OCI-LY7 (cell line): ENCODE measurements around the gene ZBTB11. TPM values are rescaled to one million over a fixed set of nuclear protein-coding genes. Genes with fewer than 3 reads are reported as not detected.

ENCODE experiments used
- Bru-seq: library from RNA; stranded (reverse); fragments of 400-500 nt; gene quantifications from one replicate; lab custom pipeline; 2021; lab: Mats Ljungman, UMichigan
- BruChase-seq, 2 experiments: library from RNA; stranded (reverse); fragments of 400-500 nt; gene quantifications; one replicate each; lab custom pipeline; 2021; lab: Mats Ljungman, UMichigan
- BruUV-seq: library from RNA; stranded (reverse); fragments of 400-500 nt; replicated peaks from 2 replicates; lab custom pipeline; 2021; lab: Mats Ljungman, UMichigan
- CTCF ChIA-PET: fragments of 300-600 bp; sonication (Branson Sonifier 250); formaldehyde crosslinking; loops from one replicate; lab custom pipeline; 2022; ENCODE audit warnings: antibody characterized with exemption; ENCODE audit not compliant: unreplicated experiment; lab: Charles Lee
- POLR2A ChIA-PET: fragments of 300-600 bp; sonication (Branson Sonifier 250); formaldehyde crosslinking; loops from one replicate; lab custom pipeline; 2022; ENCODE audit warnings: antibody characterized with exemption; lab: Charles Lee
- DNase-seq: peaks from one replicate; pipeline ENCODE4 v3.0.0-alpha.2; 2015; ENCODE audit warnings: low spot score
- H2AFZ ChIP-seq: fragments of 200-600 bp; sonication (generic), shearing (Covaris generic); 2 replicates; pipeline ENCODE4 v1.6.1; 2014; ENCODE audit warnings: mild to moderate bottlenecking, antibody characterized with exemption, low read length, moderate library complexity
- H3K27ac ChIP-seq: fragments of 200-600 bp; sonication (generic); 2 replicates; pipeline ENCODE4 v1.5.1; 2014; ENCODE audit warnings: mixed run types, low read depth, mild to moderate bottlenecking, moderate library complexity, low read length, inconsistent platforms; ENCODE audit not compliant: poor library complexity, severe bottlenecking
- H3K36me3 ChIP-seq: fragments of 200-600 bp; sonication (generic); 2 replicates; pipeline ENCODE4 v1.6.1; 2014; ENCODE audit warnings: mild to moderate bottlenecking, antibody characterized with exemption, low read length, moderate library complexity, mixed read lengths; ENCODE audit not compliant: insufficient read depth
- H3K4me1 ChIP-seq: fragments of 200-600 bp; sonication (generic); 2 replicates; pipeline ENCODE4 v1.5.1; 2014; ENCODE audit warnings: mild to moderate bottlenecking, low read length; ENCODE audit not compliant: insufficient read depth, poor library complexity, severe bottlenecking
- H3K4me2 ChIP-seq: fragments of 200-600 bp; sonication (generic); 2 replicates; pipeline ENCODE4 v1.6.1; 2014; ENCODE audit warnings: mild to moderate bottlenecking, low read length
- H3K4me3 ChIP-seq: fragments of 200-600 bp; sonication (generic); 2 replicates; pipeline ENCODE4 v1.5.1; 2014; ENCODE audit warnings: mild to moderate bottlenecking, low read depth, low read length; ENCODE audit not compliant: poor library complexity, severe bottlenecking
- H3K79me2 ChIP-seq: fragments of 200-600 bp; sonication (generic); 2 replicates; pipeline ENCODE4 v1.6.1; 2016; ENCODE audit warnings: low read depth, mild to moderate bottlenecking, low read length, moderate library complexity, mixed read lengths; ENCODE audit not compliant: insufficient read depth
- H3K9me2 ChIP-seq: fragments of 200-600 bp; sonication (generic); 2 replicates; pipeline ENCODE4 v1.6.1; 2016; ENCODE audit warnings: mild to moderate bottlenecking, low read length, mixed read lengths; ENCODE audit not compliant: insufficient read depth
- H3K9me3 ChIP-seq: fragments of 200-600 bp; sonication (generic); 2 replicates; pipeline ENCODE4 v1.6.1; 2014; ENCODE audit warnings: mild to moderate bottlenecking, mixed run types, low read length, mixed read lengths
- H4K20me1 ChIP-seq: fragments of 200-600 bp; sonication (generic); 2 replicates; pipeline ENCODE4 v1.6.1; 2014; ENCODE audit warnings: mild to moderate bottlenecking, antibody characterized with exemption, low read length, moderate library complexity, mixed read lengths; ENCODE audit not compliant: insufficient read depth
- EZH2phosphoT487 ChIP-seq: fragments of 200-600 bp; sonication (generic); IDR thresholded peaks from 2 replicates; pipeline ENCODE4 v1.6.1; 2018; ENCODE audit warnings: low read depth, borderline replicate concordance, mild to moderate bottlenecking, mixed run types, antibody characterized with exemption, low read length, moderate library complexity, mixed read lengths
- intact Hi-C: fragments of 100-400 bp; cut with micrococcal nuclease; formaldehyde crosslinking; loops from one replicate; pipeline ENCODE4 v1.10.0; 2022; ENCODE audit not compliant: unreplicated experiment
- long read RNA-seq: library from polyadenylated mRNA; stranded (forward); transcript quantifications from one replicate; pipeline ENCODE4 v2.0.0, GENCODE V29; 2022
- total RNA-seq, 2 experiments: library from RNA; depleted of rRNA in 1 of 2; stranded (reverse); fragments of >200 nt in 1 of 2; shearing (Covaris generic) in 1 of 2; gene quantifications; 2 replicates each; pipeline ENCODE4 v1.2.3, GENCODE V29; 2014 to 2022
- TF ChIP-seq, protein P1 (sequence below): fragments of 200-600 bp; sonication (generic); conservative IDR thresholded peaks from 2 replicates; pipeline ENCODE4 v1.5.1; 2014; ENCODE audit warnings: mild to moderate bottlenecking, antibody characterized with exemption, low read length, moderate library complexity, mixed read lengths

Gene ZBTB11, protein sequence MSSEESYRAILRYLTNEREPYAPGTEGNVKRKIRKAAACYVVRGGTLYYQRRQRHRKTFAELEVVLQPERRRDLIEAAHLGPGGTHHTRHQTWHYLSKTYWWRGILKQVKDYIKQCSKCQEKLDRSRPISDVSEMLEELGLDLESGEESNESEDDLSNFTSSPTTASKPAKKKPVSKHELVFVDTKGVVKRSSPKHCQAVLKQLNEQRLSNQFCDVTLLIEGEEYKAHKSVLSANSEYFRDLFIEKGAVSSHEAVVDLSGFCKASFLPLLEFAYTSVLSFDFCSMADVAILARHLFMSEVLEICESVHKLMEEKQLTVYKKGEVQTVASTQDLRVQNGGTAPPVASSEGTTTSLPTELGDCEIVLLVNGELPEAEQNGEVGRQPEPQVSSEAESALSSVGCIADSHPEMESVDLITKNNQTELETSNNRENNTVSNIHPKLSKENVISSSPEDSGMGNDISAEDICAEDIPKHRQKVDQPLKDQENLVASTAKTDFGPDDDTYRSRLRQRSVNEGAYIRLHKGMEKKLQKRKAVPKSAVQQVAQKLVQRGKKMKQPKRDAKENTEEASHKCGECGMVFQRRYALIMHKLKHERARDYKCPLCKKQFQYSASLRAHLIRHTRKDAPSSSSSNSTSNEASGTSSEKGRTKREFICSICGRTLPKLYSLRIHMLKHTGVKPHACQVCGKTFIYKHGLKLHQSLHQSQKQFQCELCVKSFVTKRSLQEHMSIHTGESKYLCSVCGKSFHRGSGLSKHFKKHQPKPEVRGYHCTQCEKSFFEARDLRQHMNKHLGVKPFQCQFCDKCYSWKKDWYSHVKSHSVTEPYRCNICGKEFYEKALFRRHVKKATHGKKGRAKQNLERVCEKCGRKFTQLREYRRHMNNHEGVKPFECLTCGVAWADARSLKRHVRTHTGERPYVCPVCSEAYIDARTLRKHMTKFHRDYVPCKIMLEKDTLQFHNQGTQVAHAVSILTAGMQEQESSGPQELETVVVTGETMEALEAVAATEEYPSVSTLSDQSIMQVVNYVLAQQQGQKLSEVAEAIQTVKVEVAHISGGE
- total RNA-seq (2014; rRNA removed; shearing (Covaris generic)) (21.8 and 26.8 TPM in 2 replicates), total RNA-seq (2022) (21.5 and 24.4 TPM in 2 replicates), Bru-seq, nascent RNA (percentile 83 among the genes with signal in this experiment), BruChase-seq, experiment 1, labeled RNA remaining after a 6-hour chase (percentile 70 among the genes with signal in this experiment), BruChase-seq, experiment 2, labeled RNA remaining after a 2-hour chase (percentile 90 among the genes with signal in this experiment)
- long read RNA-seq, full-length matches to known transcripts = 14 of 22 reads
- long read RNA-seq, partial matches to known transcripts = 6 of 22 reads
- long read RNA-seq, other reads (novel, unspliced or antisense) = 2 of 22 reads

DNA sequence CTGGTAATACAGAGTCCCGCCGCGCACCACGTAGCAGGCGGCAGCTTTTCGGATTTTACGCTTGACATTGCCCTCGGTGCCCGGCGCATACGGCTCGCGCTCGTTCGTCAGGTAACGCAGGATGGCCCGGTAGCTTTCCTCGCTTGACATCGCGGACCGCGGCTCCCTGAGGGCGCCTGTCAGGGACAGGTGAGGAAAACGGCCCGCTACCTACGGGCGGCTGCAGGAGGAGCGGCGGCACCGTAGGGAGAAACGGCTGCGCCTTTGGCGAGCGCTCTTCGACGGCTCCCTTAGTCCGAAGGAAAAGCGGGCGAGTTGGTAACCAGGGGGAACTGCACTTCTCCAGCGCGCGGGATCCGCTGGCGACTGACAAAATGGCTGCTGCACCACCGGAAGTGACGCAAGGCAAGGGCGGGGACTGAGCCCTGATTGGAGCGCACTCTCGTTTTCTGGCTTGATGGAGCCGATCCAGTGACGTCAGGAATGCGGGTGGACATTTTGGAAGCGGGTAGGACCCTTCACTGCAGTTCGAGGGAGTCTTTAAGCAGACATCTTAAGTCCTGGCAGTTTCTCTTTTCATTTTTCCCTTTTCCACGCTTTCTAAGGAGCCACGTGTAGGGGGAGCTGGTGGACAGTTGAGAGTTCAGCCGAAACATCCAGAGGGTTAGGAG lies at the start of gene ZBTB11:
Gene ZBTB11 (minus strand): TSS at position 368 of the 671 bp plus-strand sequence. CDS start 218 bp downstream, at position 150.
- TF ChIP-seq, protein P1, sequence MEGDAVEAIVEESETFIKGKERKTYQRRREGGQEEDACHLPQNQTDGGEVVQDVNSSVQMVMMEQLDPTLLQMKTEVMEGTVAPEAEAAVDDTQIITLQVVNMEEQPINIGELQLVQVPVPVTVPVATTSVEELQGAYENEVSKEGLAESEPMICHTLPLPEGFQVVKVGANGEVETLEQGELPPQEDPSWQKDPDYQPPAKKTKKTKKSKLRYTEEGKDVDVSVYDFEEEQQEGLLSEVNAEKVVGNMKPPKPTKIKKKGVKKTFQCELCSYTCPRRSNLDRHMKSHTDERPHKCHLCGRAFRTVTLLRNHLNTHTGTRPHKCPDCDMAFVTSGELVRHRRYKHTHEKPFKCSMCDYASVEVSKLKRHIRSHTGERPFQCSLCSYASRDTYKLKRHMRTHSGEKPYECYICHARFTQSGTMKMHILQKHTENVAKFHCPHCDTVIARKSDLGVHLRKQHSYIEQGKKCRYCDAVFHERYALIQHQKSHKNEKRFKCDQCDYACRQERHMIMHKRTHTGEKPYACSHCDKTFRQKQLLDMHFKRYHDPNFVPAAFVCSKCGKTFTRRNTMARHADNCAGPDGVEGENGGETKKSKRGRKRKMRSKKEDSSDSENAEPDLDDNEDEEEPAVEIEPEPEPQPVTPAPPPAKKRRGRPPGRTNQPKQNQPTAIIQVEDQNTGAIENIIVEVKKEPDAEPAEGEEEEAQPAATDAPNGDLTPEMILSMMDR = peak; percentile 64
- no peak for TF ChIP-seq EZH2phosphoT487
- H3K36me3 ChIP-seq = peaks cover 49% of the 10 kb centered on the region
- peaks cover 27% of the 10 kb centered on the region for H3K4me1 ChIP-seq
- H2AFZ ChIP-seq = peak within 1 kb of the TSS; percentile 68
- H3K9me3 ChIP-seq = no peaks in the 10 kb centered on the region
- ChIA-PET CTCF (no interaction called here), POLR2A (interaction anchor here (0.6 to 2.6 kb wide), 10 partner anchors 8 to 552 kb away, joined by 3 to 10 read pairs (median 6); partner anchors contain the start of genes CEP97 and RPL24)
- peak; percentile 99 for DNase-seq
- peak within 1 kb of the TSS; percentile 94 for H3K4me3 ChIP-seq
- H3K27ac ChIP-seq = peak within 1 kb of the TSS; percentile 85
- BruUV-seq = no TSS peak
- peak within 1 kb of the TSS; percentile 88 for H3K4me2 ChIP-seq
- no peaks in the 10 kb centered on the region for H3K9me2 ChIP-seq
- peaks cover 13% of the 10 kb centered on the region; the same call in 1 of the 2 replicates for H4K20me1 ChIP-seq
- intact Hi-C loops = loop anchor here (1.0 to 2.0 kb wide), 4 partner anchors 9 to 222 kb away; partner anchors contain the start of genes PCNP, RPL24 and SENP7
- peaks cover 66% of the 10 kb centered on the region for H3K79me2 ChIP-seq

DNA sequence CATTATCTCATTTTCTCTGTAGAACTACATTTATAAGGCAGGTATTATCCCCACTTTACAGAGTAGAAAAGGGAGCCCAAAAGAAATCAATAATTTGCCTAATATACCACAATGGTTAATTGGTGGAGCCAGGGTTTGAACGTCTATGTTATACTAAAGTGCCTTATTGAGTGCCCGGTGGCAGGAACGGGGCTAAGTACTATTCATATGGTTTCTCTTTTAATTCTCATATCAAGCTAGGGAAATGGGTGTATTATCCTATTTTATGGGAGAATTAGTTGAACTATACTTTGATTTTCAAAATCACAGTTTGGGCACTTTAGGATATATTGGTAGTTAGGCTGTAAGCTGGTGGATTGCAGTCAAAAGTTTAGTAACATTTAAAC lies 49.0 kb upstream of the ZBTB11 start:
- ChIA-PET POLR2A (interaction anchor here (0.6 to 3.0 kb wide), 16 partner anchors 11 to 211 kb away, joined by 3 to 12 read pairs (median 5); partner anchors contain the start of genes NXPE3 and RPL24), CTCF (no interaction called here)
- no peak for TF ChIP-seq EZH2phosphoT487
- TF ChIP-seq, protein P1 = no peak
- BruUV-seq = TSS peak; percentile 63
- H3K4me2 ChIP-seq = peak overlapping the region; percentile 84
- H3K9me2 ChIP-seq = no peaks in the 10 kb centered on the region
- no peak for DNase-seq
- peak overlapping the region; percentile 73; the same call in 1 of the 2 replicates for H2AFZ ChIP-seq
- peaks cover 34% of the 10 kb centered on the region for H3K4me1 ChIP-seq
- H3K4me3 ChIP-seq = peak overlapping the region; percentile 87
- peaks cover 58% of the 10 kb centered on the region for H3K79me2 ChIP-seq
- H3K27ac ChIP-seq = peak overlapping the region; percentile 83
- no peaks in the 10 kb centered on the region for H4K20me1 ChIP-seq
- intact Hi-C loops = no loop called here
- no peaks in the 10 kb centered on the region for H3K9me3 ChIP-seq
- peaks cover 48% of the 10 kb centered on the region for H3K36me3 ChIP-seq
